ENCODE results near the gene DOCK8.

DNA sequence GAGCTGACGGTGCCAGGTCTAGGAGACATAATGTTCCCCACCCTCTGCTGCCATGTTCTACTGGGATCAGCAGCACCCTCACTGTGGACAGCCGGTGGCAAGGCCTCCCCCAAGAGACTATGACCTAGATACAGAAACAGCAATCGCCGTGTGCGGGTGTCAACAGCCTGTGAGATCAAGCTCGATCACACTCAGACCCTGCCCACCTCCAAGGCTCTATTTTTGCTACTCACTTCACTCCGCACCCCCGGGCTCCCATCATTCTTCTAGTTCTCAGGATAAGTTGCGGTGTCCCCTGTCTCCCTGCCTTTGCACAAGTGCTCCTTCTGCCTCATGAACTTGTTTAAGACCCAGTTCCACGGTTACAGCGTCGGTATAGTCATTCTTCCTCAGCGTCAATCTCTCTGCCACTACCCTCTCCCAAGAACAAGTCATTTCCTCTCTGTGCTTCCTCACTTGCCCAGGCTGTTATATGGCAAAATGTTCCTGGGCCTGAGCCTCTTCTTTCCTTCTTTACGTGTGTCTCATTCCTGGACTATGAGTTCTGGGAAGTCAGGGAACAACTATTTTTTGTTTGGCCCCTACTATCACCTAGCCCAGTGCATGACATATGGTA lies 5.4 kb upstream of the DOCK8 start:
- TF ChIP-seq, protein P1, sequence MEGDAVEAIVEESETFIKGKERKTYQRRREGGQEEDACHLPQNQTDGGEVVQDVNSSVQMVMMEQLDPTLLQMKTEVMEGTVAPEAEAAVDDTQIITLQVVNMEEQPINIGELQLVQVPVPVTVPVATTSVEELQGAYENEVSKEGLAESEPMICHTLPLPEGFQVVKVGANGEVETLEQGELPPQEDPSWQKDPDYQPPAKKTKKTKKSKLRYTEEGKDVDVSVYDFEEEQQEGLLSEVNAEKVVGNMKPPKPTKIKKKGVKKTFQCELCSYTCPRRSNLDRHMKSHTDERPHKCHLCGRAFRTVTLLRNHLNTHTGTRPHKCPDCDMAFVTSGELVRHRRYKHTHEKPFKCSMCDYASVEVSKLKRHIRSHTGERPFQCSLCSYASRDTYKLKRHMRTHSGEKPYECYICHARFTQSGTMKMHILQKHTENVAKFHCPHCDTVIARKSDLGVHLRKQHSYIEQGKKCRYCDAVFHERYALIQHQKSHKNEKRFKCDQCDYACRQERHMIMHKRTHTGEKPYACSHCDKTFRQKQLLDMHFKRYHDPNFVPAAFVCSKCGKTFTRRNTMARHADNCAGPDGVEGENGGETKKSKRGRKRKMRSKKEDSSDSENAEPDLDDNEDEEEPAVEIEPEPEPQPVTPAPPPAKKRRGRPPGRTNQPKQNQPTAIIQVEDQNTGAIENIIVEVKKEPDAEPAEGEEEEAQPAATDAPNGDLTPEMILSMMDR (IDR thresholded peaks at IDR 0.05), result no peak
- no peak for TF ChIP-seq POLR2A (IDR thresholded peaks at IDR 0.05)
